Measurements from ENCODE around the gene NPIPA5.
"Not testable (repeated sequence)": the region's sequence is repeated elsewhere in the genome, so short reads cannot be mapped to it uniquely, and the experiment has no call there.

NPIPA5 gene

GRCh38 chr16:15389916-15390315 lies 11.8 kb upstream of the NPIPA5 start:
- DNase-seq (ENCODE audit: low spot score) = not testable (repeated sequence)

DNA sequence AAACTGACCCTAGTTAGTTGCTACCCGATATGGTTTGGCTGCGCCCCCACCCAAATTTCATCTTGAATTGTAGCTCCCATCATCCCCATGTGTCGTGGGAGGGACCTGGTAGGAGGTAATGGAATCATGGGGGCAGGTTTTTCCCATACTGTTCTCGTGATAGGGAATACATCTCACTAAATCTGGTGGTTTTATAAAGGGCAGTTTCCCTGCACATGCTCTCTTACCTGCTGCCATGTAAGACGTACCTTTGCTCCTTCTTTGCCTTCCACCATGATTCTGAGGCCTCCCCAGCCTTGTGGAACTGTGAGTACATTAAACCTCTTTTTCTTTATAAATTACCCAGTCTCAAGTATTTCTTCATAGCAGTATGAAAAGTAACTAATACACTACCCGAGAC lies 10.0 kb upstream of the NPIPA5 start:
- DNase-seq (ENCODE audit: low spot score) = not testable (repeated sequence)

DNA sequence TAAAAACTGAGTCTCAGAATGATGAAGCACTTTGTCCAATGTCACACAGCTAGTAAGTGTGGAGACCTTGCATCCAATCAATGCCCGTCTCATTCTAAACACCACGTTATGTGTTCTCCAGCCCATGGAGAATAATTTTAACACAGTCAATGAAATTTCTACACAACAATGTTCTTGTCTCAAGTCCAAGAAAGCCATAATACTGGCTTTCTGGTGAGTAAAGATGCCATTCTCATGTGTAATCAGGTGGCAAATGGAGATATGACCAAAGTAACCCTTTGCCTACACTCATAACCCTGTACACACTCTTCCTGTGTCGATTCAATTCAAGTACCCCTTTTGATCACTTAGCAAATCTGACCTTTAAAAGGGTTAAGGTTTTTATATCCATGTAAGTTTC lies 4.7 kb upstream of the NPIPA5 start:
- DNase-seq (ENCODE audit: low spot score) = not testable (repeated sequence)

- not testable (repeated sequence) for DNase-seq (ENCODE audit: low spot score)
These were observed 20.6 kb downstream of the NPIPA5 start for GRCh38 chr16:15357495-15357894.

DNA sequence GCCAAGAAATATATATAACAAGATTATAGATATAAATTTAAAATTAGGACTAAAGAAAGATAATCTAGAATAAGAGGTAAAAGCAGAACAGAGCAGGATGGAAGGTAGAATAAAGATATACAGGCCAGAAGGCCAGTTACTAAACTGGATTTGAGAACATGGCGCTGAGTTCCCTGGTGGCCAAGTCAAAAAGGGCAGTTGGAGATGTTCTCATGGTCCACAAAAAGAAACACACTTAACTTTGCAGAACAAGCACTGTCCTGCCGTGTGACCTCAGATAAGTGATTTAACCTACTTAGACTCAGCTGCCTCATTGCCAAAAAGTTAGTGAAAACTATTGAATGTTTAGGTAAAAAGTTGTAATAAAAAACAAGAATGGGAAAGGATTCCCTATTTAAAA lies 23.2 kb downstream of the NPIPA5 start:
- not testable (repeated sequence) for DNase-seq (ENCODE audit: low spot score)

DNA sequence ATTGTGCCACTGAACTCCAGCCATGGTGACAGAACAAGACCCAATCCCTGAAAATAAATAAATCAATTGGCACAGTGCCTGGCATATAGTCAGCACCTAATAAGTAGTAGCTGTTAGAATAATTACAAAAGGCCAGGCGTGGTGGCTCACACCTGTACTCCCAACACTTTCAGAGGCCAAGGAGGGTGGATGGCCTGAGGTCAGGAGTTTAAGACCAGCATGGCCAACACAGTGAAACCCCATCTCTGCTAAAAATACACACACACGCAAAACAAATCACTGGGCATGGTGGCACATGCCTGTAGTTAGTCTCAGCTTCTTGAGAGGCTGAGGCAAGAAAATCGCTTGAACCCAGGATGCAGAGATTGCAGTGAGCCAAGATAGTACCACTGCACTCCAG lies 25.2 kb downstream of the NPIPA5 start:
- not testable (repeated sequence) for DNase-seq (ENCODE audit: low spot score)

DNA sequence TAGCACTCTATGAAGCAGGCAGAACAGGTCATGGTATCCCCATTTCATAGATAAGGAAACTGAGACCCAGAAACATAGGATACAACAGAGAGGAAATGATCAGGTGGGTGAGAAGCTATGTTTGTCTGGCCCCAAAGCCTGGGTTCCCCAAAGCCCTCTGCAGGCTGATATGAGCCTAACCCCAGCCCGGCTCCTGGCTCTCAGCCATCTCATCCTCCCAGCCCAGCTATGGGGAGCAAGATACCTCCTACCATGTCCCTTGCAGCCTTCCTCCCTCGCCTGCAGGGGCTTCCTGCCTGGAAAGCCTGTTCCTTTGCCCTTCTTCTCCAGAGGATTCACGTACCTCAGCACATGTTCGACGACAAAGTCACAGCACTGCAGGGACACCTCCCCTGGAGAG lies 26.3 kb downstream of the NPIPA5 start:
- not testable (repeated sequence) for DNase-seq (ENCODE audit: low spot score)

DNA sequence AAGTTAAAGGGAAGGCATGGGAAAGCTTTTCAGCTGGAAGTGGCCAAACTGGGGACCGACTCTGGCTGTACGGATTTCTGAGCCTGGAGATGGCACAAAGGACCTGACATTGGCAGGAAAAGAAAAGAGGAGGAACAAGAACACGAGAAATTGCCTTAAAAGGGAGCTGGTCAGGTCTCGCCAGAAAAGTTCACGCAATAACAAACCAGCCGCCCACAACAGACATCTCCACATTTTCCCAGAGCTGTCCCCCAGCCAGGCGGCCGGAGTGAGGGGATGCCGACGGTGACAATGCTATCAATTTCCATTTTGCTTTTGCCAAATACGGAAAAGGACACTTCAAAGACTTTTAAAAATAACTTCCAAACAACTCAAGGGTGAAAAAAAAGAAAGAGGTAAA lies 26.8 kb downstream of the NPIPA5 start:
- not testable (repeated sequence) for DNase-seq (ENCODE audit: low spot score)

GRCh38 chr16:15348721-15349120 lies 29.4 kb downstream of the NPIPA5 start:
- DNase-seq (ENCODE audit: low spot score) = not testable (repeated sequence)

DNA sequence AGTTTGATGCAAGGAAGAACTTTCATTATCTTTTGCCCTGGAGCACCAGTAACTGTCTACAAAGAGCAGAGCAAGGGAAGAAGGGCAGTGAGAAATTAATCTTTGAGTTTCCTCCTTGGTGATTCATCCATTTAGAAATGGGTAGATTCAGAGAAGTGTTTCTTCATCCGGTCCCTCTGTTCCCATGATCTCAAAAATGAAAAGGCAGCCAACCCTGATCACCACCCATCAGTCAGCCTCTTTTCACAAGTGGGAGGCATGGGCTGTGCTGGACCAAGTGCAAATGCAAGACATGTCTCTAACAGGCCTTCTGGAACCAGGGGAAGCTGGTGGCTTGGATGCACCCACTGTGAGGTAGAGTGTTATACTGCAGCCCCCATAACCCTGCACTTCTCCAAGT lies 35.8 kb downstream of the NPIPA5 start:
- not testable (repeated sequence) for DNase-seq (ENCODE audit: low spot score)

DNA sequence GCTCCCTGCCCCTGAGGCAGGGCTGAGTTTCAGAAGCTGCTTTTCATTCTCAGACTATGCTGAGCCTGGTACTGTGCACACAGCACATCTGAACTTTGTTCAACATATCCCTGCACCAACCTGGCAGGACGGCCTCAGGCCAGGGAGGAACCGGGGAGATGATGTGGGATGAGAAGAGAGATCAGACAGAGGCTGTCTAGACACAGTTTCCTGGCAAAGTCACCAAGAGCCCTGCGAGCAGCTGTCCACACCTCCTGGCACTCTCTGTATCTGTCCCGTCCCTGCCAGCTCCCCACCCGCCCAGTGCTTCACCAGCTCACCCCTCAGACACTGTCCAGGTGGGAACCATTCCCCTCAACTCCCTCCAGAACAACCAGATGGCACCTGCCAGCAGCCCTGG lies 39.1 kb downstream of the NPIPA5 start:
- not testable (repeated sequence) for DNase-seq (ENCODE audit: low spot score)

GRCh38 chr16:15337974-15338605 lies 40.0 kb downstream of the NPIPA5 start:
- not testable (repeated sequence) for DNase-seq (ENCODE audit: low spot score)

- DNase-seq (ENCODE audit: low spot score) = not testable (repeated sequence)
These were observed 42.5 kb downstream of the NPIPA5 start for GRCh38 chr16:15335609-15336008.

DNA sequence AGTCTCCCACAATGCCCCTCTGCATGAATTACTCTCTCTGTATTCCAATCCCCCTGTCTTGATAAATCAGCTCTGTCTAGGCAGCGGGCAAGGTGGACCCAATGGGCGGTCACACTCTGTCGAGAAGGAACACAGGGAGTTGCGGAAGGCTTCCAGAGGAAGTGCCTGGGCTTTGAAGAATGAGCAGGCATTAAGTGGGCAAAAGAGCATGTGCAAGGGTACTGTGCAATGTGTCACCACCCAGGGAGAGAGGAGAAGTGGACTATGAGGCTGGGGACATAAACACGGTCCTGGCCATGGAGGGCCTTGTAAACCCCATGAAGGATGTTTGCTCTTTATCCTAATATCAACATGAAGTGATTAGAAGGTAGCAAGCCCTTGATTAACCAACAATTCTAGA lies 44.1 kb downstream of the NPIPA5 start:
- not testable (repeated sequence) for DNase-seq (ENCODE audit: low spot score)

DNA sequence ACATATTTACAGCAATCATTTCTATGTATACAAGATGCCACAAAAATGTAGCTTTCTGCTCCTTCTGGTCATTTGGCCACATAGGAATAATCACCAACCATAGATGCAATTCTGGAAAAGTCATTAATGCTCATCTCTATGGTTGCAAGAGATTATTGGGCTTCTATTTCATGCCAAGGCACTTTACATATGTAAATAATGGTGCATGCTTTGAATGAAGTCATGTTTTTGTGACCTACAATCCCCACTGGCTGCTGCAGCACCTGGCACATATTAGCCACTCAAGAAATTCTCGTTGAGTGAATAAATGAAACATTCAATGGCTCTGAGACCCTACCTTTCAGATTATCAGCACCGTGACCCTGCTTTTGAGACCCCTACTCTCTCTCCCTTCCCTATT lies 47.1 kb downstream of the NPIPA5 start:
- DNase-seq (ENCODE audit: low spot score) = not testable (repeated sequence)

DNA sequence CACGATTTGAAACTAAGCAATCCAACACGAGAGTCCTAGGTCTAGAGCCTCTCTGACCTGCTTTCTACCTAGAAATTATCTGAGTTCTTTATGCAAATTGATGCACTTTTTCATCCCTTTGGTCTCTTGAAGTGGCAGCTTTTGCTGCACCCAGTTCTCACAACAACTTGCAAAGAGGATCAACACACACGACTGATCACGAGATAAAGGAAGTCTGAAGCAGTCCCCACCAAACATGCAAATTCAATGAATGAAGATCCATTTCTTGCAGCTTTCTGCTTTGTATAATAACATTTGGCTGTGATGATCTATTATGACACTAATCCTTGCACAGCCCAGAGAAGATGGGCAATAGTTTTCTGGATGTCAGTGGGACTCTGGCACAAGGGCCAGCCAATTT lies 53.1 kb downstream of the NPIPA5 start:
- DNase-seq (ENCODE audit: low spot score) = not testable (repeated sequence)

DNA sequence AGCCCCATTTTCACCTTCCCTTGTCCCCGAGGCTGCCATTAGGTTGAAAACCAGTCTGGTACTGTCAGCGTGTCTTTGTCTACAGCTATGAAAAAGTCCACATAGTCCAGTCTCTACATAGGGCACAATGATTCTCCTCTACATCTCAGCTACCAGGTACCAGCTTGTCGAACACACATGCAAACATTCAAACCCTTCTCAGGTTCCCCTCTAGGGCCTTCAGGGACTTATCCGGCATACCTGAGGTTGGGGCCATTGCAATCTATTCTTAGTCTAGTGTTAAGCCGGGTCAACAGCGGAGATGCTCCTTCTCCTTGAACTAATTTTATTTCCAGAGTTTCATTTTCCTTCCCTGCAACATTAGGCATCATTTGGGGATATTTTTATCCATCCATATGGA lies 54.7 kb downstream of the NPIPA5 start:
- DNase-seq (ENCODE audit: low spot score) = not testable (repeated sequence)

GRCh38 chr16:15321221-15321620 lies 56.9 kb downstream of the NPIPA5 start:
- not testable (repeated sequence) for DNase-seq (ENCODE audit: low spot score)

DNA sequence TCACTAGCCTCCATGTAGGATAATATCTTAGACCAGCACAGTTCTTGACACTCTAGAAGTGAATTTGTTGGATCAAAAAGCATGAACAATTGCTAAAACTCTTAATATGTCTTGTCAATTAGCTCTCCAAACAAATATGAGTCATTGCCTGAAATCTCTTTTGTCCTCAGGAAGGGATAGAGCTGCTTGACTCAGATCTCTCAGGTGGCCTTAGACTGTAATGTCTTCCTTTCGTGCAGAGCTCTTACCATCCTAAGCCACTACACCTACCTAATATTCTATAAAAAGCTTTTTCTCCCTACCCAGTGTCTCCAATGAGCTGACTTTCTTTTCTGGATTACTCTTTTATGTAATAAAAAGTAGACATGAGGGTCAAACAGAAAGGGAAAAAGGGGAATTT lies 63.5 kb downstream of the NPIPA5 start:
- DNase-seq (ENCODE audit: low spot score) = not testable (repeated sequence)

All from germinal center (tissue), 1 donor.